ENCODE data around the gene ELFN2. TPM values are rescaled to one million over a fixed set of nuclear protein-coding genes. Genes with fewer than 3 reads are reported as not detected.

ELFN2 gene
- total RNA-seq, 4 donors from 2014 or later = under 0.01 TPM; not detected in 2

GRCh38 chr22:37407856-37408255 lies 19.4 kb downstream of the ELFN2 start:
- Histone ChIP-seq H3K36me3 (no peaks in the 10 kb centered on the region), H3K27ac (no peak overlapping the region), H3K4me3 (no peak overlapping the region), H3K9me3 (no peaks in the 10 kb centered on the region), H3K27me3 (peaks cover 30% of the 10 kb centered on the region), H3K4me1 (no peaks in the 10 kb centered on the region)
- intact Hi-C loops (cut with DNase I; ENCODE audit: low total_unique reads) = no loop called here
- 66% methylated on average over 8 of the region's 8 CpGs; no CpG with 5 or more reads in 1 of the 2 donors for whole genome bisulfite sequencing, 2 donors (ENCODE audit: low coverage in 1 of 2)
- no peak for DNase-seq
- in situ Hi-C loops (cut with MboI; ENCODE audit: low pct_ligation_motif_present in 1 of 4, low pct_unique_long_range_greater_than_20kb in 1 of 4, low sequenced_read_pairs in 3 of 4) = no loop called here
- TF ChIP-seq CTCF (IDR thresholded peaks at IDR 0.05) (no peak), EP300 (IDR thresholded peaks at IDR 0.05; ENCODE audit: low read depth) (no peak), POLR2AphosphoS5 (IDR thresholded peaks at IDR 0.05) (no peak), POLR2A (IDR thresholded peaks at IDR 0.05) (no peak)

GRCh38 chr22:37406441-37407235 lies 20.6 kb downstream of the ELFN2 start:
- TF ChIP-seq POLR2A (IDR thresholded peaks at IDR 0.05) (no peak), POLR2AphosphoS5 (IDR thresholded peaks at IDR 0.05) (no peak), CTCF (IDR thresholded peaks at IDR 0.05) (no peak), EP300 (IDR thresholded peaks at IDR 0.05; ENCODE audit: low read depth) (no peak)
- H3K9me3 ChIP-seq = no peaks in the 10 kb centered on the region
- H3K4me1 ChIP-seq = peaks cover 0 to 1% (median 0%) of the 10 kb centered on the region in 4 donors
- peaks cover 18% of the 10 kb centered on the region for H3K27me3 ChIP-seq
- 65% methylated on average over 17 of the region's 17 CpGs; no CpG with 5 or more reads in 1 of the 2 donors for WGBS, 2 donors (ENCODE audit: low coverage in 1 of 2)
- intact Hi-C loops (cut with DNase I; ENCODE audit: low total_unique reads) = no loop called here
- no peaks in the 10 kb centered on the region for H3K36me3 ChIP-seq
- no peak overlapping the region for H3K27ac ChIP-seq
- H3K4me3 ChIP-seq = no peak overlapping the region
- no peak for DNase-seq
- in situ Hi-C loops (cut with MboI; ENCODE audit: low pct_ligation_motif_present in 1 of 4, low pct_unique_long_range_greater_than_20kb in 1 of 4, low sequenced_read_pairs in 3 of 4) = no loop called here

- TF ChIP-seq CTCF (IDR thresholded peaks at IDR 0.05) (no peak), EP300 (IDR thresholded peaks at IDR 0.05; ENCODE audit: low read depth) (no peak), POLR2AphosphoS5 (IDR thresholded peaks at IDR 0.05) (no peak)
Observed at GRCh38 chr22:37404091-37404490, 23.2 kb downstream of the ELFN2 start.

GRCh38 chr22:37403267-37403960 lies 23.9 kb downstream of the ELFN2 start:
- 55% methylated on average over 16 of the region's 26 CpGs; no CpG with 5 or more reads in 1 of the 2 donors for WGBS, 2 donors (ENCODE audit: low coverage in 1 of 2)
- no peaks in the 10 kb centered on the region for H3K9me3 ChIP-seq
- intact Hi-C loops (cut with DNase I; ENCODE audit: low total_unique reads) (no loop called here), in situ Hi-C loops (cut with MboI; ENCODE audit: low pct_ligation_motif_present in 1 of 4, low pct_unique_long_range_greater_than_20kb in 1 of 4, low sequenced_read_pairs in 3 of 4) (no loop called here)
- TF ChIP-seq POLR2AphosphoS5 (IDR thresholded peaks at IDR 0.05) (no peak), EP300 (IDR thresholded peaks at IDR 0.05; ENCODE audit: low read depth) (no peak), POLR2A (IDR thresholded peaks at IDR 0.05) (no peak), CTCF (IDR thresholded peaks at IDR 0.05) (no peak)
- no peak for DNase-seq
- H3K4me3 ChIP-seq = no peak overlapping the region
- H3K36me3 ChIP-seq = no peaks in the 10 kb centered on the region
- H3K4me1 ChIP-seq = peaks cover 0 to 7% (median 3%) of the 10 kb centered on the region in 4 donors
- peaks cover 6% of the 10 kb centered on the region for H3K27me3 ChIP-seq
- H3K27ac ChIP-seq = no peak overlapping the region

More at GRCh38 chr22:37404091-37404490, 23.2 kb downstream of the ELFN2 start:
- DNase-seq = no peak
- intact Hi-C loops (cut with DNase I; ENCODE audit: low total_unique reads) (no loop called here), in situ Hi-C loops (cut with MboI; ENCODE audit: low pct_ligation_motif_present in 1 of 4, low pct_unique_long_range_greater_than_20kb in 1 of 4, low sequenced_read_pairs in 3 of 4) (no loop called here)
- Histone ChIP-seq H3K4me1 (peaks cover 0 to 7% (median 3%) of the 10 kb centered on the region in 4 donors), H3K36me3 (no peaks in the 10 kb centered on the region), H3K27ac (no peak overlapping the region), H3K4me3 (no peak overlapping the region), H3K27me3 (peaks cover 6% of the 10 kb centered on the region), H3K9me3 (no peaks in the 10 kb centered on the region)
- 73 to 81% methylated on average over 5 to 11 of the region's 11 CpGs for WGBS, 2 donors (ENCODE audit: low coverage in 1 of 2)

All from transverse colon (tissue), 4 donors.